GM06990 (cell line): Measurements from ENCODE around the gene ADAMTS12.
A peak's percentile ranks its signal among the peaks of the same experiment; 100 is the strongest.

Experiments used
- DNase-seq: peaks from one replicate; pipeline ENCODE4 v3.0.0-alpha.2; 2011; ENCODE audit not compliant: insufficient read length; ENCODE audit errors: extremely low read depth
- H3K27me3 ChIP-seq: replicated peaks from 2 replicates; pipeline ENCODE4 v1.6.0; 2011; ENCODE audit warnings: low read length; ENCODE audit not compliant: control insufficient read depth, insufficient read depth
- H3K36me3 ChIP-seq: 2 replicates; pipeline ENCODE4 v1.5.1; 2011; ENCODE audit warnings: low read length; ENCODE audit not compliant: control insufficient read depth, insufficient read depth
- H3K4me3 ChIP-seq: replicated peaks from 2 replicates; pipeline ENCODE4 v1.5.1; 2011; ENCODE audit warnings: low read depth, mild to moderate bottlenecking, control low read depth, low read length
- CTCF ChIP-seq: IDR thresholded peaks from 2 replicates; pipeline ENCODE4 v1.5.1; 2011; ENCODE audit warnings: low read length, control low read depth, mild to moderate bottlenecking, inconsistent platforms; ENCODE audit not compliant: insufficient read depth, poor library complexity, severe bottlenecking

The ADAMTS12 gene

GRCh38 chr5:33891788-33892619, at the start of gene ADAMTS12:
ADAMTS12 (minus strand) TSS chr5:33891990; CDS start chr5:33891856, 134 bp downstream.
- no peaks in the 10 kb centered on the region for H3K36me3 ChIP-seq
- TF ChIP-seq CTCF = no peak
- no peaks in the 10 kb centered on the region for H3K27me3 ChIP-seq
- H3K4me3 ChIP-seq = peak within 1 kb of the TSS; percentile 71
- DNase-seq = peak; percentile 46

- Histone ChIP-seq H3K4me3 (no peak overlapping the region), H3K27me3 (no peaks in the 10 kb centered on the region), H3K36me3 (no peaks in the 10 kb centered on the region)
- no peak for DNase-seq
- no peak for TF ChIP-seq CTCF
These were observed 49.3 kb upstream of the ADAMTS12 start for GRCh38 chr5:33941090-33941489.

- DNase-seq = no peak
- no peak overlapping the region for H3K4me3 ChIP-seq
- no peak for TF ChIP-seq CTCF
- no peaks in the 10 kb centered on the region for H3K27me3 ChIP-seq
- no peaks in the 10 kb centered on the region for H3K36me3 ChIP-seq
These were observed 47.9 kb upstream of the ADAMTS12 start for GRCh38 chr5:33939556-33940262.

- Histone ChIP-seq H3K4me3 (no peak overlapping the region), H3K27me3 (no peaks in the 10 kb centered on the region), H3K36me3 (no peaks in the 10 kb centered on the region)
- TF ChIP-seq CTCF = no peak
- DNase-seq = no peak
These were observed 47.1 kb upstream of the ADAMTS12 start for GRCh38 chr5:33938881-33939280.

- no peak for TF ChIP-seq CTCF
- H3K4me3 ChIP-seq = no peak overlapping the region
- no peak for DNase-seq
- H3K27me3 ChIP-seq = no peaks in the 10 kb centered on the region
- no peaks in the 10 kb centered on the region for H3K36me3 ChIP-seq
These were observed 46.7 kb upstream of the ADAMTS12 start for GRCh38 chr5:33938507-33938796.
